Loucy (cell line): ENCODE data around the gene CAPN9.

Experiments used
- H2AFZ ChIP-seq: fragments of 200-600 bp; sonication (generic); 2 replicates; pipeline ENCODE4 v1.6.0; 2016; ENCODE audit warnings: antibody characterized with exemption, mild to moderate bottlenecking, low read length, moderate library complexity
- H3F3A ChIP-seq: fragments of 200-600 bp; 2 replicates; pipeline ENCODE4 v1.6.0; 2016; ENCODE audit warnings: antibody characterized with exemption, low read depth, mild to moderate bottlenecking
- H3K27me3 ChIP-seq: fragments of 200-600 bp; sonication (generic); 2 replicates; pipeline ENCODE4 v1.6.1; 2014; ENCODE audit warnings: low read length, mild to moderate bottlenecking; ENCODE audit not compliant: insufficient read depth, poor library complexity, severe bottlenecking
- H3K36me3 ChIP-seq: fragments of 200-600 bp; sonication (generic); 2 replicates; pipeline ENCODE4 v1.6.1; 2016; ENCODE audit warnings: low read length; ENCODE audit not compliant: insufficient read depth
- H3K4me1 ChIP-seq: fragments of 200-600 bp; sonication (generic); 2 replicates; pipeline ENCODE4 v1.5.1; 2014; ENCODE audit warnings: low read length, mild to moderate bottlenecking; ENCODE audit not compliant: insufficient read depth, poor library complexity, severe bottlenecking
- H3K4me2 ChIP-seq: fragments of 200-600 bp; sonication (generic); 2 replicates; pipeline ENCODE4 v1.6.0; 2014; ENCODE audit warnings: antibody characterized with exemption, low read length, low read depth, mild to moderate bottlenecking; ENCODE audit not compliant: poor library complexity, severe bottlenecking
- H3K4me3 ChIP-seq: fragments of 200-600 bp; sonication (generic); 2 replicates; pipeline ENCODE4 v1.5.1; 2014; ENCODE audit warnings: low read length, mild to moderate bottlenecking, mixed read lengths; ENCODE audit not compliant: poor library complexity, severe bottlenecking
- H3K79me2 ChIP-seq: fragments of 200-600 bp; sonication (generic); 2 replicates; pipeline ENCODE4 v1.6.1; 2014; ENCODE audit warnings: low read length; ENCODE audit not compliant: insufficient read depth
- H3K9ac ChIP-seq: fragments of 200-600 bp; sonication (generic); 2 replicates; pipeline ENCODE4 v1.6.0; 2014; ENCODE audit warnings: mild to moderate bottlenecking, low read depth, low read length, moderate library complexity; ENCODE audit not compliant: poor library complexity, severe bottlenecking
- H3K9me2 ChIP-seq: fragments of 200-600 bp; sonication (generic); replicated peaks from 2 replicates; pipeline ENCODE4 v1.6.1; 2016; ENCODE audit warnings: low read depth, low read length, mixed read lengths
- H3K9me3 ChIP-seq: fragments of 200-600 bp; sonication (generic); 2 replicates; pipeline ENCODE4 v1.6.1; 2014; ENCODE audit warnings: mild to moderate bottlenecking, antibody characterized with exemption, low read length, low read depth; ENCODE audit not compliant: insufficient read depth
- H4K20me1 ChIP-seq: fragments of 200-600 bp; sonication (generic); 2 replicates; pipeline ENCODE4 v1.6.0; 2014; ENCODE audit warnings: antibody characterized with exemption, low read length, mild to moderate bottlenecking; ENCODE audit not compliant: insufficient read depth, poor library complexity, severe bottlenecking
- CTCF ChIP-seq: fragments of 200-600 bp; sonication (generic); conservative IDR thresholded peaks from 2 replicates; pipeline ENCODE4 v1.5.1; 2014; ENCODE audit warnings: mild to moderate bottlenecking, antibody characterized with exemption, low read length
- EZH2phosphoT487 ChIP-seq: fragments of 200-600 bp; IDR thresholded peaks from 2 replicates; pipeline ENCODE4 v1.6.1; 2018; ENCODE audit warnings: antibody characterized with exemption, mild to moderate bottlenecking, moderate library complexity, borderline replicate concordance

The CAPN9 gene

GRCh38 chr1:230749635-230750034 lies 2.4 kb downstream of the CAPN9 start:
- no peaks in the 10 kb centered on the region for H3K79me2 ChIP-seq
- no peaks in the 10 kb centered on the region for H3K9me3 ChIP-seq
- H3K4me3 ChIP-seq: no peak overlapping the region
- no peaks in the 10 kb centered on the region for H3K9me2 ChIP-seq
- H2AFZ ChIP-seq: no peak overlapping the region
- H3K36me3 ChIP-seq: no peaks in the 10 kb centered on the region
- no peaks in the 10 kb centered on the region for H3K4me1 ChIP-seq
- H3K27me3 ChIP-seq: no peaks in the 10 kb centered on the region
- H3F3A ChIP-seq: no peaks in the 10 kb centered on the region
- H4K20me1 ChIP-seq: no peaks in the 10 kb centered on the region
- H3K9ac ChIP-seq: no peak overlapping the region
- H3K4me2 ChIP-seq: no peak overlapping the region
- no peak for TF ChIP-seq EZH2phosphoT487
- TF ChIP-seq CTCF: no peak

GRCh38 chr1:230750576-230750975 lies 3.4 kb downstream of the CAPN9 start:
- H3K9me3 ChIP-seq: no peaks in the 10 kb centered on the region
- no peak overlapping the region for H3K4me3 ChIP-seq
- TF ChIP-seq CTCF: no peak
- no peak for TF ChIP-seq EZH2phosphoT487
- no peaks in the 10 kb centered on the region for H4K20me1 ChIP-seq
- no peak overlapping the region for H3K4me2 ChIP-seq
- H3F3A ChIP-seq: no peaks in the 10 kb centered on the region
- no peak overlapping the region for H2AFZ ChIP-seq
- no peaks in the 10 kb centered on the region for H3K27me3 ChIP-seq
- no peaks in the 10 kb centered on the region for H3K9me2 ChIP-seq
- H3K36me3 ChIP-seq: no peaks in the 10 kb centered on the region
- no peaks in the 10 kb centered on the region for H3K4me1 ChIP-seq
- no peak overlapping the region for H3K9ac ChIP-seq
- no peaks in the 10 kb centered on the region for H3K79me2 ChIP-seq

GRCh38 chr1:230750986-230751625 lies 3.9 kb downstream of the CAPN9 start:
- no peak for TF ChIP-seq CTCF
- TF ChIP-seq EZH2phosphoT487: no peak
- H3K4me1 ChIP-seq: no peaks in the 10 kb centered on the region

More at GRCh38 chr1:230750986-230751625, 3.9 kb downstream of the CAPN9 start:
- Histone ChIP-seq H3K4me3 (no peak overlapping the region), H4K20me1 (no peaks in the 10 kb centered on the region), H3K9ac (no peak overlapping the region), H3K9me3 (no peaks in the 10 kb centered on the region), H3K27me3 (no peaks in the 10 kb centered on the region), H3K36me3 (no peaks in the 10 kb centered on the region), H2AFZ (no peak overlapping the region), H3K79me2 (no peaks in the 10 kb centered on the region), H3K9me2 (no peaks in the 10 kb centered on the region), H3K4me2 (no peak overlapping the region), H3F3A (no peaks in the 10 kb centered on the region)
